Activated CD8-positive, alpha-beta memory T cell treated with anti-CD3 and anti-CD28 coated beads for 36 hours (primary cell): ENCODE data around the gene DOC2B. TPM values are rescaled to one million over a fixed set of nuclear protein-coding genes. Genes with fewer than 3 reads are reported as not detected.
"Not testable (repeated sequence)": the region's sequence is repeated elsewhere in the genome, so short reads cannot be mapped to it uniquely, and the experiment has no call there.

ENCODE experiments used
- CTCF ChIA-PET: fragments of 350-600 bp; sonication (Branson Sonifier 250); formaldehyde crosslinking; loops from one replicate; lab custom pipeline; 2021; ENCODE audit warnings: antibody characterized with exemption; lab: Charles Lee
- POLR2A ChIA-PET: fragments of 350-600 bp; sonication (Branson Sonifier 250); formaldehyde crosslinking; loops from one replicate; lab custom pipeline; 2021; ENCODE audit warnings: antibody characterized with exemption; lab: Charles Lee
- total RNA-seq, 2 experiments: library from RNA; stranded (reverse); gene quantifications; one replicate each; pipeline ENCODE4 v1.2.3, GENCODE V29; 2021

The DOC2B gene
- total RNA-seq, 2 experiments from 2014 or later, result 0.13 to 0.21 TPM

GRCh38 chr17:214881-215331, 33.5 kb upstream of the DOC2B start:
- POLR2A ChIA-PET, result no interaction called here
- CTCF ChIA-PET, result no interaction called here

DNA sequence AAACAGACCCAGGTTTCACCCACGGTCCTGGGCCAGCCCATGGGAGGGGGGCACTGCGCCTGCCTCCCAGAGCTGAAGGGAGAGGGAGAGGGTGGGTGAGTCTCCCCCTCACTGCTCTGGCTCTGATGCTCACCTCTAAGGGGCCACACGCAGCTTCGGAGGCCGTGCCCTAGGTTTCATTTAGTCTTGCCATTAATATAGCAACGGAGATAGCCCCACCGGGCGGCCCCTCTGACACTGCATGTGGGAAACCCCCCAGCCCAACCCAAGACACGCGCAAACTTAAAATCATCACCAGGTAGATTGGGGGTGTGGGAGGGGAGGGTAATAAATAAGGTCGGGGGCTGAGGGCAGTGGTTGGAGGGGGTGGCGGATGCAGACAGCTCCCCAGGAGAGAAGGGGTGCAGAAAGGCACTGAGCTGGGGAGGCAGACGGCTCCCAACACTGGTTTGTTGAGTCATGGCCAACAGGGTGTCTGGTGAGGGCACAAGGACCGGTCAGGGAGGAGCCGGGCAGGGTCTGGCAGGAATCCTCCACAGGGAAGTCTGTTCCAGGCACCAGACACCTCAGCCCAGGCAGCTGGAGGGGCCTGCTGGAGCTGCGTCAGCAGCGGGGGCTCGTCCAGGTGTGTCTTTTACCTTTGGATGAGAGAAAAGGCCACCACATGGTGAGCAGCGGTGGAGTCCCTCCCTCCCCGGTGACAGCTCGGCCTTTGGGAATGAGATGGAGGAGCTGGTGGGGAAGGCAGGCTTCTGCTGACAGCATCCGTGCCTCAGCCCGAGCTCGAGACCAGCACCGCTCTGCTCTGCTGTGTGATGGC, 32.0 kb upstream of the DOC2B start:
- POLR2A ChIA-PET, result no interaction called here
- CTCF ChIA-PET, result no interaction called here

- POLR2A ChIA-PET, result no interaction called here
- CTCF ChIA-PET, result no interaction called here
These were observed 29.0 kb upstream of the DOC2B start for GRCh38 chr17:210402-210801.

DNA sequence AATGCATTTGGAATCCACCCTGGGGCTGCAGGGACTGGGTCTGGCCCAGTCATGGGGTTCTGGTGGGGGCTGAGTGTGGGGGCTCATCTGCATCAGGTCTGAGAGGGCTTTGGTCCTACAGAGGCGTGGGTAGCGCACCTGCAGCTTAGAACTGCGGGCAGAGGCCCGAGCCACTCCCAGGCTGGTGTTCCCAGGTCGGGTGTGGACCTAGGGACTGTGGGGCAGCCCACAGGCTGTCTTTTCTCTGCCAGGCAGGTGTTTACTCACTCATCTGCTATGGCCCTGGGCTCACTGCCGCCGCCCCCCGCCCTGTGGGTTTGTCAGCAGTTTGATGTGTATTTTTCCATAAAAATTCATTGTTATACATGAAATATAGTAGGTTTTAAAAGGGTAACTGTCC, 27.0 kb upstream of the DOC2B start:
- ChIA-PET POLR2A (no interaction called here), CTCF (no interaction called here)

DNA sequence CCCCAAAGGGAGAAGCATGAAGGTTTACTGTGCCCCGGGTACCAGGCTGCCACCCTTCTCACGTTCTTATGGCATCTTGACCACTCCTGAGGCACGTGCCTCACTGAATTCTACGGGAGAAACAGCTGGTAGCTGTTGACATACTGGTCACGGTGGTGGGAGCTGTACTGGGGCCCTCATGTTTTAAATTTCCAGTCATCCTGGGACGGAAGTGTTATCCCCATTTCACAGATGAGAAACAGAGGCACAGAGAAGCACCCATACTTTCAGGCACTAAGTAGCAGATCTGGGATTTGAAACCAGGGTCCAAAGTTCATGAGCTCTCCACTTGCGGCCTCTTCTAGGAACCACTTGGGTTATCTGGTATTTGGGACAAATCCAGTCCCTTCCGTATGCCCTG, 26.3 kb upstream of the DOC2B start:
- CTCF ChIA-PET, result no interaction called here
- POLR2A ChIA-PET, result no interaction called here

- ChIA-PET POLR2A (no interaction called here), CTCF (no interaction called here)
These were observed 25.6 kb upstream of the DOC2B start for GRCh38 chr17:206941-207560.

- POLR2A ChIA-PET, result interaction anchor here (0.8 kb wide), 1 partner anchor 10 kb away, joined by 6 read pairs; no protein-coding TSS in a partner anchor
- CTCF ChIA-PET, result not testable (repeated sequence)
These were observed 25.0 kb upstream of the DOC2B start for GRCh38 chr17:206484-206883.

DNA sequence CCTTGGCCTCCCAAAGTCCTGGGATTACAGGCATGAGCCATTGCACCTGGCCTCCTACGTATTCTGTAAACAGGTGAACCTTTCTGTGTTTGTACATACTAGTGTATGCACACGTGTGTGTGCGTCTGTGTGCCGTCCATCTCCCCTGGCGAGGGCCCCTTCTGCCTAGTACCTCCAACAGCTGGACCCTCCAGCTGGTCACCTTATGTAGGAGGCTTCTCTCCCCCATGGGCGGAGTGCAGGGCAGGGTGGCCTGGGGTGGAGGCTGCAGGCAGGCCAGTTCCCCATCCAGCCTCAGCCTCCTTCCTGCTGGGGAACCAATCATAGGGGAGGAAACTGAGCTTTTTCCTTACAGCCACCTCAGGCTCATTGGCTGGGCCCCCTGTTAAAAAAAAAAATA, 24.4 kb upstream of the DOC2B start:
- ChIA-PET POLR2A (interaction anchor here (0.8 kb wide), 1 partner anchor 9 kb away, joined by 6 read pairs; no protein-coding TSS in a partner anchor), CTCF (no interaction called here)

DNA sequence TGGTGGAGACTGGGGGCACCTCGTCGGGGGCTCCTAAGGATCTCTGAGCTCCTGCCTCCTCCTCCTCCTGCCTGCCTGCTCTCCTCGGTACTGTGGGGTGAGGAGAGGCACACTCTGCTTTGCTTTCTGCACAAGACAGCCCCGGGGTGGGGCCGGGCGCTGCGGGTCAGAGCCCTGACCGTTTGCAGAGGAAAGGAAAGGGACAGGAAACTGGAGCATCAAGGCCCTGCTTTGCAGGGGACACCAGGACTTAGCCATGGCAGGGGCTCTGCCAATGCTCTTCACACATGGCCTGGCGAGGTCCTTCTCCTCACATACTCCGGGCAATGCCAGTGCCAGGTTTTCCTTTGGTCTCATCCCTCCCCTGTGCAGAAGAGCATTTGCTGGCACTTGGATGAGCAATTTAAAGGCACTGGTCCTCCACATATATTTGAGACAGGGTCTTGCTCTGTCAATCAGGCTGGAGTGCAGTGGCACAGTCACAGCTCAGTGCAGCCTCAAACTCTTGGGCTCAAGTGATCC, 23.8 kb upstream of the DOC2B start:
- CTCF ChIA-PET, result no interaction called here

DNA sequence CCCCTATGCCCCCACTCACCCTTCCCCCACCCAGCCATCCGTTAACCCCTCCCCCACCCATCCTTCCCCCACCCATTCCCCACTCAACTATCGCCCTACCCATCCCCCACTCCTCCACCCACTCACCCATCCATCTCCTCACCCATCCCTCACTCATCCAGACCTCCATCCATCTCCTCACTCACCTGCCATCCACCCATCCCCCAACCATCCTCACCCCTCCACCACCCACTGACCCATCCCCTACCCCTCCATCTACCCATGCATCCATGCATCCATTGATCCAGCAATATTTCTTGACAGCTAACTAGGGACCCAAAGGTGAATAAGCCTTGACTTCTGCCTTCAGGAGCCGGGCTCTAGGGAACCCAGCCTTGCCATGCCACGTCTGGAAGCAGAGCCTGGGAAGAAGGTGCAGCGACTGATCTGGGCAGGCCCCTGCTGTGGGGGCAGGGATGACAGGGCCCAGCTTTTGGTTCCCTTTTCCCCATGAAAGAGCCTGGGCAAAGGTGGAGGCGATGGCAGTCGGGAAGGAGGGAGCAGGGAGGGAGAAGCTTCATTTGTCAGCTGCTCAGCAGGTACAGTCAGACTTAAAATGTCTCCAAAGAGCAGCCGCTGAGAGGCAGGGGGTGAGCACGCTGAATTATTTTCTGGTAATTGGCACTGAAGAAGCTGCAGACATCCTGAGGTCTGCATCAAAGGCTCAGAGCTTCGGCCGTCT, 23.1 kb upstream of the DOC2B start:
- CTCF ChIA-PET, result no interaction called here
- POLR2A ChIA-PET, result no interaction called here

More for the DNA sequence above, 23.8 kb upstream of the DOC2B start:
- POLR2A ChIA-PET, result no interaction called here

- POLR2A ChIA-PET, result no interaction called here
- CTCF ChIA-PET, result no interaction called here
These were observed 21.1 kb upstream of the DOC2B start for GRCh38 chr17:202501-202951.

DNA sequence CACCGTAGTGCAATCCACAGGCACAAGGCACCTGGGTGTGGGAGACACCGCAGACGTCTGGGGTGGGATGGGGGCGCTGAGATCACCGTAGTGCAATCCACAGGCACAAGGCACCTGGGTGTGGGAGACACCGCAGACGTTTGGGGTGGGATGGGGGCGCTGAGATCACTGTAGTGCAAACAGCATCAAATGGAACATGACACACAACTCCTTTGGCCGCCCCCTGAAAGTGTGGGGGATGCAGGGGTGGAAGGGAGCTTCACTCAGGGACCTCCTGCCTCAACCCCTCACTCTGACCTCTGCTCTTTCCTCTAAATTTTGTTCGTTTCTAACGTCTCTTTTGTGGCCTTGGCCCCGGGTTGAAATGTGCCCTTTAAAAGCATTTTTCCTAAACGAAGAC, 20.3 kb upstream of the DOC2B start:
- POLR2A ChIA-PET, CTCF ChIA-PET: not testable (repeated sequence)

GRCh38 chr17:201257-201656, 19.8 kb upstream of the DOC2B start:
- POLR2A ChIA-PET, CTCF ChIA-PET: not testable (repeated sequence)

DNA sequence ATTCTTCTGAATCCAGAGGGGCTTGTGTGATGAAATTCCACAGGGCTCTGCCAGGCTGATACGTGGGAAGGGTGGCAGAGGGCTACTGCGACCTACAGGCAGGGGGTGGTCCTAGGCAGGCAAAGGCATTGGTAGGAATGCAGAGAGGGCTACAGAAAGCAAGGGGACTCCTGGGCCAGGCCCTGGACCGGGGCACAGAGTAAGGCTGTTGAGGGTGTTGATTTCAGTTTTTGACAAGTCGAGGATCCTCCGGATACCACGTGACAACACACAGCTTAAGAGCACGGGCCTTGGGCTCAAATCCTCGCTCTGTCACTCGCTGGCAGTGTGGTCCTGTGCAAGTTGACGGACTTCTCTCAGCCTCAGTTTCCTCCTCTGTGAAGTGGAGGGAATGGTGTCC, 19.1 kb upstream of the DOC2B start:
- ChIA-PET POLR2A (no interaction called here), CTCF (interaction anchor here (0.6 kb wide), 1 partner anchor 603 kb away, joined by 3 read pairs; no protein-coding TSS in a partner anchor)

DNA sequence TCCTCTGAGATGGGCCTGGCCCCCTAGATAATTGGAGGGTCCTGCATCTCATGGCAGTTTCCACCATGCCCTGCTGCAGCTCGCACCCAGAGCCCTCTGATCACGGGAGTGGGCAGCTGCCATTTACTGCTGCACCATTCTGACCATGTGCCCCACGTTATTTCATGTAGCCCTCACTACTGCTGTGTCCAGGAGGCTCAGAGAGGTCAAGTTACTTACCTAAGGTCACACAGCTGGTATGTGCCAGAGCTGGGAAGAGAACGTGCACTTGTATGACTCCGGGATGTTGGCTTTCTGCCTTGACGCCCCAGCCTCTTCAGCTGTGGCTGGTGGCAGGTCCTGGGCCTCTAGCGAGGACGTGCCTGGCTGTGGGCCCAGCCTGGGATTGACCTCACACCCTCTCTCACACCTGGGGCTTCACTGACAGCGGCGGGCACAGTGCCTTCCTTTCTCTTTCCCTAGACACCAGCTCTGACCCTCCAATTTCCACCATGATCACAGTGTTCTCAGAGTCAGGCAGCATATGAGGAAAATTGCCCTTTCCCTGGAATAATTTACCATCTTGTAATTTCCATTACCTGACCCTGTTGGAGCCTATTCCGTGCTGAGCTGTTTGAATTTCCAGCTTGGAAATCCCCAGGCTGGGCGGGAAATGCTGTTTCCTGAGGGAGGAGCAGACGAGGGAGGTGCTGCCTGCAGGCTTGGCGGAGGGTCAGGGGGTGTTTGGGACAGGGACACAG, 18.5 kb upstream of the DOC2B start:
- POLR2A ChIA-PET, result no interaction called here
- CTCF ChIA-PET, result interaction anchor here (0.6 kb wide), 1 partner anchor 604 kb away, joined by 3 read pairs; no protein-coding TSS in a partner anchor

- POLR2A ChIA-PET, result no interaction called here
- CTCF ChIA-PET, result no interaction called here
These were observed 17.7 kb upstream of the DOC2B start for GRCh38 chr17:199191-199604.

GRCh38 chr17:198225-198624, 16.8 kb upstream of the DOC2B start:
- POLR2A ChIA-PET, CTCF ChIA-PET: not testable (repeated sequence)

GRCh38 chr17:197352-197751, 15.9 kb upstream of the DOC2B start:
- ChIA-PET CTCF (no interaction called here), POLR2A (interaction anchor here (0.7 kb wide), 1 partner anchor 874 kb away, joined by 3 read pairs; no protein-coding TSS in a partner anchor)
